HG02642 (cell line): ENCODE results near the gene DTNB.

Experiments
- ATAC-seq: cut with Tn5 transposase; IDR thresholded peaks from one replicate; pipeline ENCODE4 v1.9.1; 2021; ENCODE audit warnings: mild to moderate bottlenecking; ENCODE audit not compliant: unreplicated experiment, poor library complexity

Gene DTNB

DNA sequence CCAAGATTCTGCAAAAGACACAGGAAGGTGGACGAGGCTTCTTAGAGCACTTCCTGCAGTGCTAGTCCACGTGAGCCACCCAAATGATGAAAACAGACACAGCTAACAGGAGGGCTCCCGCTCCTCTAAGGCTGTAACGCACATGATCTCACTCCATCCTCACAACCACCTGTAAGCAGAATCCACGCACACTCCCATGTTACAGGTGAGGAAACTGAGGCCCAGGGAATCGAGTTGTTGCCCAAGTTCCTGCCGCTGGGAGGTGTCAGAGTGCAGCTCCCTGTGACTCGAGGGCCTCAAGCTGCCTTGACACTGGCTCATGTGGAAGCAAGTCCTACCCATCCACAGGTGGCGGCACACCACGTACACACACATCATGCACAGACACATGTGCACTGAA lies 336.1 kb downstream of the DTNB start:
- no peak for ATAC-seq

DNA sequence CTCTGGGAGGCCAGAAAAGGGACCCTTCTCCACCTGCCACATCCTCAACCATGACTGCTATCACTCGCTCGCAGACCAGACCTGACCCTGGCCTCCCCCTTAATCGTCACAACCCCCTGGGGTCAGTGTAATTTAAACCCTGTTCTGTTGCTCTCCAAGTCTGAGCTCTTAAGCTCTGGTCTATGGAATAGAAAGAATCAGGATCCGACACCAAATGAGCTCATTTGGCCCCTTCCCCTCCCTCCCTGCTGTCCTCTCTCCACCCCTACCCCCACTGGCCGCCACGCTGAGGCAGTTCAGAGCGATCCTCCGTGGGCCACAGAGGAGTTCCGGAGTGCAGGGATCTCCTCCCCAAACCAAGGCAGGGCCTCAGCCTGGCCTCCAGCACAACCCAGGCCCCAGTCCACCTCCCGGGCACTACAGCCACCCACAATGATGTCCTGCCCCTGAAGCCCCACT lies 337.0 kb downstream of the DTNB start:
- no peak for ATAC-seq

DNA sequence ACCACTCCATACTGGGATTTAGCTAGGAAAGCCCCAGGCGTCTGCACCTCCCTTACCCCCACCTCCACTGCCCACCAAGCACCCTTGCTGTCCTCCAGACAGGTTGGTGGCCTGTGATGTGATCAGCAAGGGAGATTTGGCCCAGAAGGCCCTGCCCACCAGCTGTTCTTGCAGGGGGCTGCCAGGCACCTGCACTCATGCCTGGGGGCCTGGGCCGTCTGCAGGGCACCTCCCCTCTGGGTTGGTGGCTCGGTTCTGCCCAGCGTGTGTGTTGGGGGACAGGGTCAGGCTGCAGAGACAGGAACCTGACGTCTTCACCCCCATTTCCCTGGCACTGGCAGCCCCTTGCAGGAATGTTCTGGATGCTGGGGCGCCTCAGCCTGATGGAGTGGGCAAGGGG lies 337.4 kb downstream of the DTNB start:
- no peak for ATAC-seq

DNA sequence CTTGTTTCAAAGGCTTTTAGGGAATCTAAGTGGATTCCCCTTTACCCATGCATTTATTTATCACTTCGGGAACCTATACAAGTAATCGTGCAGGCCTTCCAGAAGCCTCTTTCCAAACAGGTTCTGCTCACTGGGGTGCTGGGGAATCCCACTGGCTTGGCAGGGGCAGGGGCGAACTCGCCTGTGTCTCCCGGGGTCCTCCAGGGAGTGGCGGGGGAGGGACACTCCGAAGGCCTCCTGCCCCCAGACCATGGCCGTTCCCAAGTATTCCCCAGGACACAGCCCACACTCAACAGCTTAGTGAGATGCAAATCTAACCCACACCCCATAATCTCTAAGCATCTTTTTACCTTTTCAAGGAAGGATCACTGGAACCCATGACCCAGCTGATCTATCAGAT lies 338.2 kb downstream of the DTNB start:
- no peak for ATAC-seq

DNA sequence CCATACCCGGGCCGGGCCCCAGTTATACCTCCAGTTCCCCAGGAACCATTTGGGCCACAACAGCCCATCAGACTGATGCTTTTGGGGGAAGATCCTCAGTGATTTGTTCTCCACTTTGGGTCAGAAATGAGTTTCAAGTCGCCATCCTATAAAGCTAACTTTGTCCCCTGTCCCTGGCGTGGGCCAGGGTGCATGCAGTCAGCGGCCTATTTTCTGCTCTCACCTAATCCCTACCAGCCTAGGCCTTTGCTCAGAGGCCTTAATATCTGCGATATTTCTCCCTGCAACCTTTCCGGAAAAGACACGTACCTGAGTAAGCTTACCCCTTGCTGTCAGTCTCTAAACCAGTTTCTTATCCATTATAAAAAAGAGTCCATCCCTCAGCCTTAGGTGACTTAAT lies 338.9 kb downstream of the DTNB start:
- ATAC-seq, result no peak

DNA sequence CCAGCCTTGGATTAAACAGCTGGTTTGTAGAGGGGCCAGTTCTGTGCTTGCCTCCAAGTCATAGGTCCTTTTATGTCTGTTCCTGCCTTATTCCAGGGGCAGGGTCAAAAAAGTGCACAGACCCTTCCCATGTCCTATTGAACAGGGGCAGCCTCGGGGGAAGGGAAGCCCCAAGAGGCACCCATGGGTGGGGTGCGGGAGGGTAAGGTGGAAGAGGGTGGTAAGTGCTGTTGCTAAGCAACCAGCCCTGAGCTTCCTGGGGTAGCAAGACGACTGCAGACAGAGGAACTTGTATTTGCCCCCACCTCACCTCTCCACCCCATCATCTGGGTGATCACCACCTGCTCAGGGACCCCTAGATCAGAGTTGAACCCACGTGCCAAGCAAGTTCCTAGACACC lies 339.4 kb downstream of the DTNB start:
- no peak for ATAC-seq

DNA sequence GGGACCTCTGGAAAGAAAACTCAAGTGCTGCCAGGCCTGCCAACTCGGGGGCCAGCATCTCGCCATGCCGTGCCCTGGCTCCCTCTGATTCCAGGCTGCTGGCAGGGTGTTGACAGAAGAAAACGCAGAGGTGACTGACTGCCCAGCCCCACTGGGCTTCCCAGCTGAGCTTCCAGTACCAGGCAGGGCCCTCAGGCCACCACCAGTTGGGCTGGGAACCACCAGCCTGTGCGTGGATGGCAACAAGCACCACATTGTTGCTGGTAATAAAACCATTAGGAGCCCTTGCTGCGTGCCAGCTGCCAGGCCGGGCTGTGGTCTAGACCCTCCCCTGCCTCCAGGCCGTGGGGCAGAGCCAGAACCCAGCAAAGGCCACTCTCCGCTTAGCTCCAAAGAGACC lies 340.8 kb downstream of the DTNB start:
- no peak for ATAC-seq

DNA sequence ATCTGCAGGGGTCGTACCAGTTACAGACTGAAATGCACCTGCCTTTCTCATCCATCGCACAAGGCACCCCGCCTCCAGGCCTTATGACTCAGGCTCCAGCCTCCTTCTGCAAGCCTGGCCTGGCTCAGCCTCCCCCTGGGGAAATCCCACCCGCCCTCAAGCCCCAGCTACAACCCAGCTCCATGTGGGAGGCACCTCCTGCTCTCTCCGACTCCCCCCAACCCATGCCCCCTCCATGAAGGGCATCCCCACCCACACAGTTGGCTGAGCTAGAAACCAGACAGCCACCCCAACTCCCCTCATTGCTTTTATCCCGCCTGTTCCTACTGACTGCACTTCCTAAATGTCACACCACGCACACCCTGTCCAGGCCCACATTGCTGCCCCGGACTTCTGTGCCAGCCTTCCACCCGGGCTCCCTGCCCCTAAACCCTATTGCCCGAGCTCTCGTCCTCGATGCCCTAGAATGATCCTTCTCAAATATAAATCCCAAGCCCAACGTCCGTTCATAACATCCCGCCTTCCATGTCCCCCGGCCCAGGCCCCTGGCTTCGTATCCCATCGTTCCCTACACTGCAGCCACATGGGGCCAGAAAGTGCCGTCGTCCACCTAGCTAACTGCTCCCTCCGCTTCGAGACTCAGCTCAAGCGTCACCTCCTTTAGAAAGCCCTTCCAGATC lies 341.6 kb downstream of the DTNB start:
- ATAC-seq, result no peak

DNA sequence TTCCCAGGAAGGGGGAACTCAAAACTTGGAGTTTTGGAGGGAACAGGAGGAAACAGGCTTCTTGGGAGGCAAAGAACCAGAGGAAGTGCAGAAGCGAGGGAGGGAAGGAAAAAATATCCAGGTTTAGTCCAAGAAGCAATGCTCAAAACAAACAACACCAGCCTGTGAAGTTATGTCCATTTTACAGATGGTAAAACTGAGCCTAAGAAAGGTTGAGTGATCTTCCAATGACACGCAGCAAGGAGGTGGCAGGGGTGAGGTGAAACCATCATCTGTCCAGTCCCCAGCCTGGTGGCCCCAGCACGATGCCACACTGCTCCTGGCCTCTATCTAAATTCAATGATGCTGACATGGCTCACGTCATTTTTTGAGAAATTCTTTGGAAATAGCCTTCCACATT lies 342.4 kb downstream of the DTNB start:
- no peak for ATAC-seq

DNA sequence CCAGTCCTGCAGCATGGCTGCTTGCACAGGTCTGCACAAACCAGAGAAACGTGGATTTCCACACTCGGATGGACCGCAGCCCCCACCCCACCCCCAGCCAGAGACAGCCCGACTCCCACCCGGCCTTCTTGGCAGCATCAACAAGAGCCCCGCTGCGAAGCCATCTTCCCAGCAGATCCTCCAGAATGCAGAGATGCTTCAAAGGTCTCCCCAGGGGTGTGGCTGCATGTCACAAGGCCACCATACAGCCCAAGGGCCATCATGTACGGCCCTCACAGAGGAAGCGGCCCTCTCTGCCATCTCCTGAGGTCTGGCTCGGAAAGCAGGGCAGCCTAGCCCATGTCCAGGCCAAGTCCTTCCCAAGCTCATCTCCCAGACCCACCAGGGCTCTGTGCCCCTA lies 343.1 kb downstream of the DTNB start:
- no peak for ATAC-seq

DNA sequence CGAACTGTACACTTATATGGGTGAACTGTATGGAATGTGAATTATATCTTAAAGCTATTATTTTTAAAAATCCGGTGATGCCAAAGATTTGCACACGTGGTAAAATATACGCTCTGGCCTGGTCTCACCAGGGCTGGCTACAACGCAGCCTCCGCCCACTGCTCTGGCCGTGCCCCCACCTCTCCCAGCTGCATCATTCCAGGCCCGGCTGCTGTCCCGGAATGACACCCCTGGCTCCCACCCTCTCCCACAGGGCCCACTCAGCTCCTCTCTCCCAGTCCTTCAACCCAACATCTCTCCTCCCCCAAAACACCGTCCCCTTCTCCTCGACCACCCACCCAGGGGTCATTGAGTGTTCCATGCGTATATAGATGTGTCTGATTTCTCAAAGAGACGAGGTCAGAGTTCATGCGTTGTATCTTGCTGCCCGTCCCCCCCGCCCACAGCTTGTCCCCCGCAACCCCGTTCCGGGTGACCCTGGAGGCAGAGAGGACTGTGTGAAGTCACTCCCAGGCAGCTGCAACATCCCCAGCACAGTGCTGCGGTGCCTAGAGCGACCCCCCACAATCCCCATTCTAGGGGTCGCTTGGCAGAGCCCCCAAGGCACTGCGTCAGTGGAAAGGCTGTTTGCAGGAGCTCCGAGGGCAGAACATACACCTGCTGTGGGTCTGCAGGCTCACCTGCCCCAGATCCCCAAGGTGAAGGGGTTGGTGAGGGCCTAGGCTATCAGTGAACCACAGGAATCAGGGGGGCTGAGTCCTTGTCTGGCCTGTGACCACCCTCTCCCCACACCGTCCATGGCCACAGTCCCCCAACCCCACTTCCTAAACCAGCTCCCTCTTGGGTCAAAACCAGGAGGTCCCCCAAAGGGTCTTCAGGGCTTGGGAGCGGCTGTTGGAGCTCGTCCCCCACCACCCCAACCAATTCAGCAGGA lies 345.0 kb downstream of the DTNB start:
- no peak for ATAC-seq
